HL-60 (cell line): ENCODE measurements around the gene SATB2.

ENCODE experiments used
- CTCF ChIP-seq: IDR thresholded peaks from one replicate; pipeline ENCODE4 v1.5.1; 2011; ENCODE audit warnings: low read length, control low read depth, inconsistent platforms; ENCODE audit not compliant: insufficient read depth
- GABPA ChIP-seq: IDR thresholded peaks from 2 replicates; pipeline ENCODE4 v1.6.1; 2012; ENCODE audit warnings: low read depth
- POLR2AphosphoS5 ChIP-seq: IDR thresholded peaks from 2 replicates; pipeline ENCODE4 v1.6.1; 2012; ENCODE audit warnings: low read depth
- REST ChIP-seq: IDR thresholded peaks from 2 replicates; pipeline ENCODE4 v1.6.1; 2012; ENCODE audit warnings: low read depth; ENCODE audit not compliant: insufficient replicate concordance
- SPI1 ChIP-seq: IDR thresholded peaks from 2 replicates; pipeline ENCODE4 v1.6.1; 2012; ENCODE audit warnings: low read depth, mild to moderate bottlenecking, borderline replicate concordance

GRCh38 chr2:199329031-199329430 lies 128.7 kb downstream of the SATB2 start:
- TF ChIP-seq CTCF (no peak), REST (no peak), GABPA (no peak), POLR2AphosphoS5 (no peak), SPI1 (no peak)
